ENCODE data around the gene EFCAB7. TPM values are rescaled to one million over a fixed set of nuclear protein-coding genes. Genes with fewer than 3 reads are reported as not detected.

Gene EFCAB7
- total RNA-seq, 1 experiment from 2014 or later = 3.6 TPM

GRCh38 chr1:63612971-63613370 lies 89.6 kb downstream of the EFCAB7 start:
- TF ChIP-seq EZH2 (IDR thresholded peaks at IDR 0.05; ENCODE audit: low read length, unreplicated experiment) (no peak), CTCF (conservative IDR thresholded peaks at IDR 0.05; ENCODE audit: low read depth, low read length) (no peak), EZH2phosphoT487 (IDR thresholded peaks at IDR 0.05; ENCODE audit: borderline replicate concordance, low read length) (no peak)
- Histone ChIP-seq H2AFZ (ENCODE audit: low read length) (no peak overlapping the region), H3K4me2 (ENCODE audit: low read length) (no peak overlapping the region), H3K9me3 (ENCODE audit: low read length) (no peaks in the 10 kb centered on the region), H3K9me2 (replicated peaks; ENCODE audit: low read length) (no peaks in the 10 kb centered on the region), H3K79me2 (ENCODE audit: low read length) (peaks cover 26% of the 10 kb centered on the region), H3K27me3 (ENCODE audit: low read length) (no peaks in the 10 kb centered on the region), H3K4me1 (ENCODE audit: insufficient read depth, low read length) (peaks cover 9% of the 10 kb centered on the region; the same call in 1 of the 2 replicates), H4K20me1 (ENCODE audit: low read length) (no peaks in the 10 kb centered on the region), H3K9ac (ENCODE audit: low read length) (no peak overlapping the region), H3F3A (ENCODE audit: low read length, unreplicated experiment) (no peaks in the 10 kb centered on the region), H3K4me3 (ENCODE audit: low read length) (no peak overlapping the region), H3K36me3 (ENCODE audit: low read depth, low read length) (no peaks in the 10 kb centered on the region), H3K27ac (ENCODE audit: low read length) (no peak overlapping the region)
- ChIA-PET POLR2A (ENCODE audit: unreplicated experiment) (no interaction called here), CTCF (no interaction called here)
- no peak for DNase-seq
- intact Hi-C loops (cut with micrococcal nuclease) = loop anchor here (10.0 kb wide), 1 partner anchor 302 kb away; no protein-coding TSS in a partner anchor
- no TSS peak for BruUV-seq (replicated peaks)
- no peak for ATAC-seq

- no peaks in the 10 kb centered on the region for H3K36me3 ChIP-seq (ENCODE audit: low read depth, low read length)
- peaks cover 7% of the 10 kb centered on the region; the same call in 1 of the 2 replicates for H3K4me1 ChIP-seq (ENCODE audit: insufficient read depth, low read length)
- ATAC-seq (peak; percentile 76), DNase-seq (peak; percentile 94)
- CTCF ChIA-PET = interaction anchor here (0.5 to 0.6 kb wide), 2 partner anchors 58 to 770 kb away, joined by 3 to 4 read pairs; no protein-coding TSS in a partner anchor
- intact Hi-C loops (cut with micrococcal nuclease) = loop anchor here (1.0 to 10.0 kb wide), 6 partner anchors 75 to 627 kb away; partner anchors contain the start of gene ROR1
- H3K9me2 ChIP-seq (replicated peaks; ENCODE audit: low read length) = no peaks in the 10 kb centered on the region
- no peaks in the 10 kb centered on the region for H3K9me3 ChIP-seq (ENCODE audit: low read length)
- POLR2A ChIA-PET (ENCODE audit: unreplicated experiment) = no interaction called here
- H3K4me3 ChIP-seq (ENCODE audit: low read length) = no peak overlapping the region
- BruUV-seq (replicated peaks) = no TSS peak
- H3K27me3 ChIP-seq (ENCODE audit: low read length) = no peaks in the 10 kb centered on the region
- no peaks in the 10 kb centered on the region for H3F3A ChIP-seq (ENCODE audit: low read length, unreplicated experiment)
- H3K27ac ChIP-seq (ENCODE audit: low read length) = no peak overlapping the region
- no peak overlapping the region for H3K9ac ChIP-seq (ENCODE audit: low read length)
- no peaks in the 10 kb centered on the region for H4K20me1 ChIP-seq (ENCODE audit: low read length)
- H3K79me2 ChIP-seq (ENCODE audit: low read length) = peaks cover 22% of the 10 kb centered on the region
- TF ChIP-seq CTCF (conservative IDR thresholded peaks at IDR 0.05; ENCODE audit: low read depth, low read length) = peak; percentile 88
- no peak for TF ChIP-seq EZH2phosphoT487 (IDR thresholded peaks at IDR 0.05; ENCODE audit: borderline replicate concordance, low read length)
- TF ChIP-seq EZH2 (IDR thresholded peaks at IDR 0.05; ENCODE audit: low read length, unreplicated experiment) = no peak
- H2AFZ ChIP-seq (ENCODE audit: low read length) = no peak overlapping the region
- H3K4me2 ChIP-seq (ENCODE audit: low read length) = no peak overlapping the region
Observed at GRCh38 chr1:63615768-63616420, 92.6 kb downstream of the EFCAB7 start.

- H3K4me3 ChIP-seq (ENCODE audit: low read length) = no peak overlapping the region
- H3K36me3 ChIP-seq (ENCODE audit: low read depth, low read length) = no peaks in the 10 kb centered on the region
- H3K27me3 ChIP-seq (ENCODE audit: low read length) = no peaks in the 10 kb centered on the region
- intact Hi-C loops (cut with micrococcal nuclease) = loop anchor here (2.0 to 10.0 kb wide), 4 partner anchors 155 to 545 kb away; partner anchors contain the start of gene ROR1
- BruUV-seq (replicated peaks) = no TSS peak
- no peaks in the 10 kb centered on the region for H4K20me1 ChIP-seq (ENCODE audit: low read length)
- no peak overlapping the region for H3K9ac ChIP-seq (ENCODE audit: low read length)
- CTCF ChIA-PET = no interaction called here
- no peak overlapping the region for H3K4me2 ChIP-seq (ENCODE audit: low read length)
- POLR2A ChIA-PET (ENCODE audit: unreplicated experiment) = no interaction called here
- no peak overlapping the region for H3K27ac ChIP-seq (ENCODE audit: low read length)
- no peaks in the 10 kb centered on the region for H3K9me2 ChIP-seq (replicated peaks; ENCODE audit: low read length)
- H3K9me3 ChIP-seq (ENCODE audit: low read length) = no peaks in the 10 kb centered on the region
- TF ChIP-seq CTCF (conservative IDR thresholded peaks at IDR 0.05; ENCODE audit: low read depth, low read length) (no peak), EZH2 (IDR thresholded peaks at IDR 0.05; ENCODE audit: low read length, unreplicated experiment) (no peak), EZH2phosphoT487 (IDR thresholded peaks at IDR 0.05; ENCODE audit: borderline replicate concordance, low read length) (no peak)
- H3F3A ChIP-seq (ENCODE audit: low read length, unreplicated experiment) = no peaks in the 10 kb centered on the region
- peaks cover 4% of the 10 kb centered on the region; the same call in 1 of the 2 replicates for H3K4me1 ChIP-seq (ENCODE audit: insufficient read depth, low read length)
- DNase-seq = no peak
- no peak for ATAC-seq
- no peak overlapping the region for H2AFZ ChIP-seq (ENCODE audit: low read length)
- peaks cover 17% of the 10 kb centered on the region; the same call in 1 of the 2 replicates for H3K79me2 ChIP-seq (ENCODE audit: low read length)
Observed at GRCh38 chr1:63617450-63617849, 94.1 kb downstream of the EFCAB7 start.

Measured in PC-3 (cell line).